Measurements from ENCODE around the gene CSMD2.

Gene CSMD2

DNA sequence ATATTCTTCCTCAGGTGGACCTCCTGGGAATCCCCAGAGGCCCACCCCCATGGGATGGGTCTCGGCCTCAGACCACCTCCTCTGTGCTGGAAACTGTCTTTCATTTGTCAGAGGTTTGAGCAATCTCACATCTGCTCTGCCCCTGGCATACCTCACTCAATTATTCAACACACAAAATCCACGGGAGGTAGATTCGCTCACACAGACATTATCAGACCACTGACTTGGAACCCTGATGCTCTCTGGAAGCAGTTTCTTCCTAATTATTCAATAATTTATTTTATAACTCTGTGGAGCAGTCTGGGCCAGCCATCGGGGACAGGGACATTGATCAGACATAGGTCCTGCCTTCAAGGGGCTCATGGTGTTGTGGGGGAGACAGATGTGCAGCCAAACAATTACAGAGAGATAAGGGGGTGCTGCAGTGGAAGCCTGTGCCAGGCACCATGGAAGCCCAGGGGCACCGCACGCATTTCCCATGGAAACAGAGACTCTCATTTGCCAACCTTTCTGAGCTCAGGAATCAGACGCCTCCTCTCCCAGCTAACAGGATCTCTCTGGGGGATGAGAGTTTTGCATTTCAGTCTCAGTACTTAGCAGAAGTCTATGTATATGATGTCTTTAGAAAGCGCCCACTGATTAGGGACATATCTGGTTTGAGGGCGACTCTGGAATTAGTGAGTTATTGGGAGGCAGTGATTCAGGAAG lies 204.7 kb downstream of the CSMD2 start:
- no peak for DNase-seq (ENCODE audit: low spot score)

DNA sequence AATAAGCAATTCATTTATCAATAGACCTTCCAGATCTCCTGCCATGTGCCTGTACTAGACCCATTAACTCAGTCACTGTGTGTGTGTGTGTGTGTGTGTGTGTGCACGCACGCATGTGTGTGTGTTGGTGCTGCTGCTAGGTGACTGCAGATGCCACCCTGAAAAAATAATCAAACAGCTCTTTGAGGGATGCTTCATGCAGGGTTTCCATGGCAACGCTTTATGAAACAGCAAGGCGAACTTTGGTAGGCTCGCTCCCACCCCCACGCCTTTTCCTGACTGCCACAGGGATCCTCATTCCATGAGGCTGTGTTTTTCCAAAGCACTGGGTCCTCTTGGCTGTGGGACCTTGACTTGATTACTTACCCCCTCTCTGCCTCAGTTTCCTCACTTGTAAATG lies 207.2 kb downstream of the CSMD2 start:
- no peak for DNase-seq (ENCODE audit: low spot score)

DNA sequence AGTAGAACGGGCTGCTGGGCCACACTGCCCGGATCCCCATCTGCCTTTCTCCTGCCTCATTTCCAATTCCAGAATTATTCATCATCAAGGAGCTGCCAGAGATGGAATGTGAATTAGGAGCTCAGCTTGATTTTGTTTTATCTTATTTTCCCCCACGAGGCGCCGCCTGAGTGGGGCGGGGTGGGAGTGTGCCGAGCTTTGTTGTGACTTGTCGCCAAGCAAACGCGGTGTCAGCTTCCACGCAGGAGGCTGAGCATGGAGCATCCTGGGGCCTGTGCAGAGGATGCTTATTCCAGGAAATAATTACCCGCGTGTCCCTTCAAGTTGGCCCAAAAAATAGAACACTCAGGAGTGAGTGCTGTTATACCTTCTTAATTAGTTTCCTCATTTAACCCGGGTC lies 209.9 kb downstream of the CSMD2 start:
- DNase-seq (ENCODE audit: low spot score) = no peak

DNA sequence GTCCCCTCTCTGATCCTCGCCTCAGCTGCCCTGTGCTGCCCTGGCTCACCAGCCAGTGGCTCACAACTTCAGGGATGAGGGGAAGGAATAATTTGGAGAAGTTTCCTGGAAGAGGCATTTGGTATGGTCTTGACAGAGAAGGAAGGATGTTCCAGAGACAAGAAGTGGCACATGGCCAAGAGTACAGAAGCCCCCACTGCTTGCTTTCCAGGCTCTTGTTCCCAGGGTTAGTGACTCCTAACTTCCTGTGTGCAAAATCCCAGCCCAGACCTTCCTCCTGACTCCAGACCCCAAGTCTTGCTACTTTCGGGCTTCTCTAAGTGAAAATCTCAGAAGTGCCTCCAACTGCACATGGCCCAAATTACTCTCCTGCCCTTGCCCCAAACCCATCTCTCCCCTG lies 215.5 kb downstream of the CSMD2 start:
- no peak for DNase-seq (ENCODE audit: low spot score)

DNA sequence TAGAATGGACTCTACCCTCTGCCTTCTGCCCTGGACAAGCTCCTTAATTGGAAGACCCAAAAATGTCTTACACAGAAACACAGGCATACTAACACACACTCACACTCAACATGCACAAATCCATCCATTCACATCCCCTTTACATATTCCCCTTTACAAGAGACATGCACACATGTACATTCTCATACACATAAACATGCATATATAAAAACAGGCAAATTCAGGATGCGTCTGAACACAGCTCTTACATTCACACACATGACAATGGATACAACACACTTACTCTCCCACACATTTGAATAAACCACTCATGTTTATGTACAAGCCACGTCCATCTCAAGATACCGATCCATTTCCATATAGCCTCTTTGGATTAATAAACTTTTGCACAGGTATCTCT lies 216.7 kb downstream of the CSMD2 start:
- no peak for DNase-seq (ENCODE audit: low spot score)

DNA sequence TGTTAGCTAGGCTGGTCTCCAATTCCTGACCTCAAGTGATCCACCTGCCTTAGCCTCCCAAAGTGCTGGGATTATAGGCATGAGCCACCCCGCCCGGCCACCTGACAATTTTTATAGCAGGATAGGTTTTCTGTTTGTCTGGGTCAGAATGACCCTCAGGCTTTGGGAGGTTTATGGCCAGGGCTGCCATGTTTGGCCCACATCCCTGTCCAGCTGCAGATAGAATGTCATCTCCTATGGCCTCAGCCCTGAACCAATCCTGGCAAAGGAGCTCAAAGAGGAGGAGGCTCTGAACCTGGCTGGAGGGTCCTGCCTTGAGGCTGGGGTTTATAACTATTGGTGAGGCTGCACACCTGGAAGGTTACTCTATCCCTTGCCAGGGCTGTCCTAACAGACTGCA lies 218.2 kb downstream of the CSMD2 start:
- no peak for DNase-seq (ENCODE audit: low spot score)

DNA sequence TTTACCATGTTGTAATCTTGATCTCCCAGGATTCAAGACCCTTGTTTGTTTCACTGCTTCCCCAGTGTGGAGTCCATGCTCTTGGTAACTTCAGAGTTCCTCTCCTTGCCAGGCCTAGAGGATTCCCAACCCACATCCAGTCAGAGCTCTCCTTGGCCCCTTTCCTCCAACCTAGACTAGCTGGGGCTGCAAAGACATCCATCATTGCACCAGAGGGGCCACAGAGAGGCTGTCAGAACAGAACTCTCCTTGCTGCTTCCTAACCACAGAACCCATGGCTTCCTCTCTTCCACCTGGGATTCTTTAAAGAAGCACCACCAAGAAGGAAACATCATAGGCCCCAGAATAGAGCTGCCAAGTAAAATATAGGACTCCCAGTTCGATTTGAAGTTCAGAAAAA lies 220.2 kb downstream of the CSMD2 start:
- DNase-seq (ENCODE audit: low spot score) = no peak

DNA sequence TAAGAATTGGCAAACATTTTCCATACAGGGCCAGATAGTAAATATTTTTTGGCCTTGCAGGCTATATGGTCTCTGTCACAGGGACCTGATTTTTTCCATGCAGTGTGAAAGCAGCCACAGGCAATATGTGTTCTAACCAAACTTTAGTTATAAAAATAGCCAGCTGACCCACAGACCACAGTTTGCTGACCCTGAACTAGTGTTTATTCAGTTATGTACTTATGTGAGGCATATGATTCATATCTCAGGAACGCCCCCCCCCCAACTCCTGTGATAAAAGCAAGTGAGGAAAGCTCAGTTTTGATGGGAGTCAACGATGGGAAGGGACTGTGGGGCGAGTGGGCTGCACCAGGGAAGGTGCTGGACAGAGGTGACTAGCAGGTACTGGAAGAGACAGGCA lies 221.1 kb downstream of the CSMD2 start:
- DNase-seq (ENCODE audit: low spot score) = no peak

DNA sequence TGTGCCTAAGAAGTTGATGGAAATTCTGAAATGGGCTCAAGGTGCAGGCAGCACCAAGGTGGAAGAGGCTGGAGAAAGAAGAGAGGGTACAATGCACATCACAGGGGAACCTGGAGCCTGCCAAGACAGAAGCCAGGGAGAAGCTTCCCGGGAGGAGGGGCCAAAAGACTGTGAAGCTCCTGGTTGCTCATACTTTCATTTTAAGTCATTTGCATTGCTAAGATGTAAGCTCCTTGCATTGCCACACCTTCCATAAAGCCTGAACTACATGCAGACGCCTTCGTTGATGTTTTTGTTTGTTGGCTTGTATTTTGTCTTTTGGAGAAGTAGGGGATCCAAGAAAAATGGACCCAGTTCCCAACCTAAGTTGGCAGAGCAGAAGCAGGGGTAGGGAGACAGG lies 232.2 kb downstream of the CSMD2 start:
- no peak for DNase-seq (ENCODE audit: low spot score)

DNA sequence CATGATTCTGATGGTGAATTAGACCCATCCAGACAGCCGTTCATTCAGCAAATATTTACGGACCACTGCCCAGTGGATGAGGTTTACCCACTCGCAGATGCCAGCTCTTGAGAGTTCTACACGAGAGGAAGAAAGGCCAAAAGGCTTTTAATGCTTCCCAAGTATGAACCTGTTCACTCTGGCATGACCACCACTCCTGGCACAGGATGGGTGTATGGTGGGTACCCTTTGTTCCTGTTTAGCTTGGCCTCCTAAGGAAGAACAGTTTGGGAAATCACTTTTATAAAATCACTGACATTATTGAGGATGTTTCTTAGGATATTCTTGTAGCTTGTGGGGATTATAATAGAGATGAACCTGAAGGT lies 233.9 kb downstream of the CSMD2 start:
- no peak for DNase-seq (ENCODE audit: low spot score)

DNA sequence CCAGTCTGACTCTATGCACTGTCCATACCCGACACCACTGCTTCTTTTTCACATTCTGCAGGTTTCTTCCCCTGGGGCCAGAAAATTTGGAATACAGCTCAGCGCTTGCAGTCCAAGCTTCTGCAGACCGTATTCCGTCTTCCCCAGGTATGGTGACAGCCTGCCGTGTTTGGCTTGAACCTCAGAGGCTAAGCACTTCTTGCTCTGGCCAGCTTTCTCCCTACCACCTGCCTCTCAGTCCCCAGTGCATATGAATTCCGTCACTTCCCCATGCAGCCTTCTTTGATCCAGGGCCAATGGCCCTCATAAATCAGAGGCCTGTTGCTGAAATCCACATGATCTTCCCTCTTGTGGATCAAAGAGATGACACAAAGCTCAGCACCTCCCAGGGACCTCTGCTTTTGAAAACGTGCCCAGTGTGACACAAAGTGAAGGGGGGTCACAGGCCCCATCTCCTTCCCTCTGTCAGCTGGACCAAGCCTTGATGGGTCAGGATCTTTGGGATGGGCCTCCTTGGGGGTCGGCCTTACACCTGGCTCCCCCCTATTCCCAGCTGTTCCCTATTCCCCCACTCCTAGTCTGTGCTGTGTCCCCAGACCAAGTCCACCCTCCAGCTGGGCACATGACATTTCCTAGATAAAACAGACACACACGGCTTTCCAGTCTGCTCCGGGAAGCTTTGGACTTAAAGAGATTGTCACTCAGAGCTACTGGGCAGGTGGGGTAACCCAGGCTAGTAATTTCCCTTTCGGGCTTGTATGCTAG lies 234.5 kb downstream of the CSMD2 start:
- DNase-seq (ENCODE audit: low spot score) = no peak

DNA sequence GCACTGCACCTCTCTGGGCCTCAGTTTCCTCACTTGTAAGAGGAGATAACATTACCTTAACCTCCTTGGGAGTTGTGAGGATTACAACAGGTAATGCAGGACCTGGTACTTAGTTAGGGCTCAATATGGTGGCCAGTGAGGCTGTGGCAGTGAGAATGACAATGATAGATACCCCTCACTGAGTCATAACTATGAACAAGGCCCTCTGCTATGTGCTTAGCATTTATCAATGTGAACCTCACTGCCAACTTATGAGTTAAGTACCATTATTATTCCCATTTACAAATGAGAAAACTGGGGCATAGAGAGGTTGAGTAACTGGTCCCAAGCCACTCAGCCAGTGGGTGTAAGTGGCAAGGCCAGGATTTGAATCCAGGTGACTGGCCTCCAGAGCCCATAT lies 236.8 kb downstream of the CSMD2 start:
- DNase-seq (ENCODE audit: low spot score) = no peak

DNA sequence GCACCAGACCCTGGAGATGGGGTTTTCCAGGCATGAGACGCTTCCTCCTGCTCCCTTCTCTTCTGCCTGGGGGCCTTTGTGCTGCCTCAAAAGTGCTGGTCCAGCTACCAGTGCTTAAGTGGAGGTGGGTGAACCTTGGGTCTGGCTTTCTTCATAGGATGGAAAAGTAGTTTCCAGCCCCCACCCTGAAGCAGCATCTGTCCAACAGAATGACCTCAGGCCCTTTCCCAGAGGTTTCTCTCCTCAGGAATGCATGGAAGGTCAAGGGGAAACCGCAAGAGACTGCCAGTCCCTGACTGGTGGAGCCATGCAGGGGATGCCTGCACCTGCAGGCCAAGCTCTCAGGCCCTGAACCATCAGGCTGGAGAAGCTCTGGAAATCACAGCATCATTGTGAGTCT lies 237.3 kb downstream of the CSMD2 start:
- no peak for DNase-seq (ENCODE audit: low spot score)

DNA sequence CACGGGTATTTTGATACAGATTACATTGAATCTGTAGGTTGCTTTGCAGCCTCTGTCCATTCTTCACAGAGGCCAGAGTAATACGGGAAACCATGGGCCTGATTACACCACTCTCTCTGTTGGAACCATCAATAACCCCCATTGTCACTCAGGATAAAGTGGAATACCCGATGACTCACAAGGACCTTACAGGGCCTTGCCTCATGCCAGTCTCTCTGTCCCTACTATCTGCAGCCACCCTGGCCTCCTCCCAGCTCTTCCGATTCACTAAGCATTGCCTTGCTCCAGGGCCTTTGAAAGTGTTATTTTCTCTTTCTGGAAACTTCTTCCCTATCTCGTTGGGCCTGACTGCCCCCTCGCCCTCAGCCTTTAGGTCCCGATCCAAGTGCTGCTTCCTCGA lies 239.4 kb downstream of the CSMD2 start:
- DNase-seq (ENCODE audit: low spot score) = no peak

DNA sequence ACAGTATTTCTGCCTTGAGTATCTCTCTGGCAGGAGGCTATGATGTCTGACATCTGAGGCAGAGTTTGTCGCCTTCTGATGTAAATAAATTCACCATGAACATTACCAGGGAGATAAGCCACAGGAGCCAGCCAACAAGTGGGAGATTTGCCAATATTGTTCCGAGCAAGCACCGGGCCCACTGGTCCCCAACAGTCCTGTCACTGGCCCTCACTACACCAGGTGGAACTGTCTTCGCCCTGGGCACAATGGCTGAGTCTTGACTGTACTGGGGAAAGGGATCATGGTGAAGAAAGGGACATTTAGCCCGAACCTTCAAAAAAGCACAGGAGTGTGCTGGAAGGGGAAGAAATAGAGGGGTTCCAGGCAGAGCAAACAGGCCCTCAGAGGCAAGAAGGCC lies 243.7 kb downstream of the CSMD2 start:
- DNase-seq (ENCODE audit: low spot score) = no peak

DNA sequence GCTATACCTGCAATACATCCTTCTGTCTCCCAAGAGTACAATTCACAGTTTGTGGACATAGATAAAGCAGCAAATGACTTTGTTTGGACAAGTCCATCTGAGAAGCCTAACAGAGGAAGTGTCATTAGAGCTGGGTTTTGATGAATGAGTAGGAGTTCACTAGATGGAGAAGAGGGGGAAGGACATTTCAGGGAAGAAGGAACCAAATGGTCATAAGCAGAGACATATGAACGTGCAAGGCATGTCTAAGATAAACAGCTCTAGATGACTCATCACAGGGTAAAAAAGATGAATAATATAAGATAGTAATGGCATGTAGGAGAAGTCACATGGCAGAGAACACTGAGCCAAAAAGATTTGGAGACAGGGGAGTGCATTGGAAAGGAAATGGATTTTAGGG lies 246.7 kb downstream of the CSMD2 start:
- DNase-seq (ENCODE audit: low spot score) = no peak

DNA sequence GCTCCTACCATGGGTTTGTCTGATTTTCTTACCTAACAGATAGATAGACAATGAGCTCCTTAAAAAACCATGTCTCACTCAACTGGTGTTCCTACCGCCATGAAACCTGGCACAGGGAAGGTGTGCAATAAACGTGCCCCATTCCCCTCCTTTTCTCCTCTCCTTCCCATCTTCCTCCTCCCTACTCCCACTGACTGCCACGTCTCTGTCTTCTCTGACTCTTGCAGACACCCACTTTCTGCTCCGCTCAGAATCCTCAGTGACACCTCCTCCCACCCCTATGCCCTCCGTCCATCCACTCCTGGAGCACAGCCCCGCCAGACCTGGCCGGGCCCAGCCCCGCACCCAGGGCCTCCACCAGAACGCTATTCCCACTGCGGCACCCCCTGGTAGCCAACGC lies 248.2 kb downstream of the CSMD2 start:
- DNase-seq (ENCODE audit: low spot score) = no peak

DNA sequence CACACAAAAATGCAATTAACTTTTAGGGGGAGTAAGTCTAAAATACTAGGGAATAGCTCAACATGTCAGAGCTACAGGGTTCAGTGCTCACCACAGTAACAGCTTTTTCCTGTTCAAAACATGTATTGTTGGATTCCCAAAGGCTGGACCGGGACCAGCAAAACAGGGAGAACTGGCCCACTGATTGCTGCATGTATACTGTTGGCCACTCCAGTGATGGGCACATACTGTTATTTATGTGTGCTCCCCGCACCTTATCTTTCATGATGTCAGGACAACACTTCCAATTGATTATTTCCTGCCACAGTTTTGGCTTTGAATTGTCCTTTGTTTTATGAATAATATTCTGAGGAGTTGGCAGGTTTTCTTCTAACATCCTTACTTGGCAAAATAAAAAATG lies 250.5 kb downstream of the CSMD2 start:
- DNase-seq (ENCODE audit: low spot score) = no peak

DNA sequence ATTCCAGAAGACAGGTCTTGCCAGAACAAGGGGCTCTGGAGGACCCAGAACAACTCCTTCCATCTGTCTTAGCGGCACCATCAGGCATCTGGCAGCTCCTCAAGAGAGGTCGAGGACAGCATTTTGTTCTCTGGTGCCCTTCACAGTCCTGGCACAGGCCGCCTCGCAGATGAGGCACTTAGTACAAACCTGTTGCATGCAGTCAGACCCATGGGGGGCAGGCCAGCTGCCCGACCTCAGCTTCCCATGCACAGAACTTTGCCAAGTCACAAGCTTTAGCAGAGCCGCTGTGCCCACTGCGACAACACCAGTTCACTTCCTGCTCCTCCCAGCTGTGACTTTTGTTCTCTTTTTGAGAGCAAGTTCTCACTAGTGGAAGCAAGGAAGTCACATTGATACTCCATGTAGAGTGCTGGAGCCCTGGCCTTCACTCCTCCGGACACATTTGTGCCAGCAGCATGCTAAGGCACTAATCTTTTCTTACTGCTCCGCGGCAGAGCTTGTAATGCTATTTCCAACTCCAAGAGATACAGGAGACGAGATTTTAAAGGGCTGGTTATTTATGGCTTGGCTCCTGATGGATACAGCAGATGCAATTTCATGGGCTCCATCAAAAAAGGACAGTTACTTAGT lies 256.6 kb downstream of the CSMD2 start:
- no peak for DNase-seq (ENCODE audit: low spot score)

DNA sequence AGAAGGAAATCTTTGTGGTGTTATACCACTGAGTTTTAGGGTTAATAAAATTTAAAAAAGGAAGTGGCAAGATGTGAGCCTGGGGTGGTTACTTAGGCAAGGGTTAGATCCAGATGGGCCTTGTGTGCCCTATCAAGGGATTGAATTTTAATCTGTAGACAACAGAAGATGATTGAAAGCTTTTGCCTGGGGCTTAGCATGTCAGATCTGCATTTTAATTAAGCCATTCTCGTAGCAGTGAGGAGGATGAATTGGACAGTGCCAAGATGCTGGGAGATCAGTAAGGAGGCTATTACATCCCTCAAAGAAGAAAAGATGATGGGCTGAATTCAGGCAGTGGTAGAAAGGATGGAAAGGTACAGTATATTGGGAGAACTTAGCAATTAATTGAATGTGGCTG lies 258.9 kb downstream of the CSMD2 start:
- no peak for DNase-seq (ENCODE audit: low spot score)

DNA sequence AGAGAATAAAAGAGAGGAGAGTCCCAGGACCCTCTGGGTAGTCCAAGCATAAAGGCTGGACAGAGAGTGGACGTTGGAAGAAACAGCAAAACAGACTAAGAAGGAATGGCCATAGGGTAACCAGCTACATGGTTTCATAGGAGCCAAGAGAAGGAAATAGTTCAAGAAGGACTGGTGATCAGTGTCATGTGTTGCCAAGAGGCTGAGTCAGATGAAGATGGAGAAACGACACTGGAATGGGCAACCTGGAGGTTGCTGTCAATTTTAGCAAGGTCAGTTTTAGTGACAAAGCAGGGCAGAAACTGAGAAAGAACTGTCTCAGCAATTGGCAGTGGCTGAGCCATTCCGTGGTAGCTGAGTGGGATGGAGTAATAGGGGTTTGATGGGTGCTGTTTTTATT lies 259.8 kb downstream of the CSMD2 start:
- no peak for DNase-seq (ENCODE audit: low spot score)

DNA sequence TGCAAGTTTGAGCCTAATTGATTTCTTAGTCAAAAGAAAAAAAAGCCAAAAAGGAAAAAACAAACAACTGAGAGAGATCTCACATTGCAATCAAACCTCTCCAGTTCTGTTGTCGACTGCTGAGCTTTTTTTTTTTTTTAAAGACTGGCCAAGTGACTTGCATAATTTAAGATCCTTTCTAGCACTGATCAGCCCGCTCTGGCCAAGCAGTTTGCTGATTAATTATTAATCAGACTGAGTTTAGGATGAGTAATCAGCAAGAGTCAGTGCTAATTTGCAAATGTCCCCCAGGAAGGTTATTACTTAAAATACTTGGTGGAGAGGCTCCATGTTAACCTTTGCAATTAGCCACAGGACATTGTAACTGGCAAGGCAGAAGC lies 261.8 kb downstream of the CSMD2 start:
- no peak for DNase-seq (ENCODE audit: low spot score)

DNA sequence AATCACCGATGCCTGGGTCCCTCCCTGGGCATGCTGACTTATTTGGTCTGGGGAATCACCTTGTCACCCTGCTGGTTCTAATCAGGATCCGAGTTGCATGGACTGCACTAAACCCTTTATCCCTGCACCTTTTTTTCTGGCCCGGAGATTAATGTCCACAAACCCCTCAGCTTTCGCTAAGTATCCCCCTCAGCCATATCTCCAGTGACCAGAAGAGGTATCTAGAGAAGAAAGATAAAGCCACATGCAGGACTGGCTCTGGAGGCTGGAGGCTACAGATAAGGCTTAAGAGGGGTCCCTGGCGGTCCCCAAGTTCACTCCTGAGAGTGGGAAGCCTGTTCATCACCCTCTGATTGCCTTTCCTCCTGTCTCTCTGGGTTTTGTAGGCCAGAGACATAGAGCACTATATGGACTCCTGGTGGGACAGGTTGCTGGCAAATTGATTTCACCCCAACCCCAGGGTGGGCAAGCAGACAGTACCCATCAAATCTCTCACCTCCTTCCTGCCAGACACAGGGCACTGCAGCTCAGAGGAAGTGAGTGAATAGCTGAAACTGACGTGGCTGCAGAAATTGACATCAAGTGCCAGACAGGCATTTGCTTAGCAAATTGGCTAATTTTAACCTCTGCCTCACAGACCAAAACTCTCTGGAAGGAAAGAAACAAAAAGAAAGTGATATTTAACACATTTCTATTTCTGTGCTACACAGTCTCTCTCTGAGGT lies 262.4 kb downstream of the CSMD2 start:
- DNase-seq (ENCODE audit: low spot score) = no peak
